Measurements from ENCODE around the gene OR6M1. TPM values are rescaled to one million over a fixed set of nuclear protein-coding genes. Genes with fewer than 3 reads are reported as not detected.

The OR6M1 gene
- polyA plus RNA-seq, 1 of the 3 experiments (the other 2 are of a cell fraction): not detected

- ChIA-PET CTCF (interaction anchor here (0.6 kb wide), 1 partner anchor 111 kb away, joined by 3 read pairs; no protein-coding TSS in a partner anchor), POLR2A (no interaction called here)
- WGBS (ENCODE audit: low lambda C conversion rate): 50% methylated on average over 1 of the region's 1 CpG
These were observed 9.9 kb downstream of the OR6M1 start for GRCh38 chr11:123796226-123796625.

More at GRCh38 chr11:123796226-123796625, 9.9 kb downstream of the OR6M1 start:
- Histone ChIP-seq H4K20me1 (ENCODE audit: insufficient read depth) (no peaks in the 10 kb centered on the region), H3K36me3 (replicated peaks in 1 of 2; ENCODE audit: control insufficient read depth in 1 of 2, insufficient read depth in 2 of 2, low read length in 1 of 2) (no peaks in the 10 kb centered on the region), H3K79me2 (ENCODE audit: insufficient read depth) (no peaks in the 10 kb centered on the region), H2AFZ (ENCODE audit: low read depth) (no peak overlapping the region), H3K9me2 (no peaks in the 10 kb centered on the region), H3K9ac (no peak overlapping the region), H3F3A (replicated peaks; ENCODE audit: insufficient read depth) (no peaks in the 10 kb centered on the region), H3K27me3 (ENCODE audit: insufficient read depth) (no peaks in the 10 kb centered on the region), H3K9me3 (no peaks in the 10 kb centered on the region), H3K4me1 (ENCODE audit: control insufficient read depth in 1 of 2, insufficient read depth in 2 of 2, low read depth in 1 of 2, low read length in 1 of 2) (no peaks in the 10 kb centered on the region), H3K4me3 (ENCODE audit: low read depth in 2 of 2, low read length in 1 of 2) (no peak overlapping the region), H3K27ac (ENCODE audit: low read depth in 2 of 2, low read length in 1 of 2) (no peak overlapping the region), H3K4me2 (no peak overlapping the region)
- TF ChIP-seq IRF3 (IDR thresholded peaks at IDR 0.05; ENCODE audit: low read depth, low read length) (no peak), GABPA (IDR thresholded peaks at IDR 0.05; ENCODE audit: low read depth) (no peak), TCF12 (IDR thresholded peaks at IDR 0.05) (no peak), PBX3 (IDR thresholded peaks at IDR 0.05) (no peak), RAD21 (IDR thresholded peaks at IDR 0.05; ENCODE audit: low read length) (no peak), ZBTB33 (IDR thresholded peaks at IDR 0.05; ENCODE audit: borderline replicate concordance, low read depth) (no peak), SMC3 (IDR thresholded peaks at IDR 0.05; ENCODE audit: low read depth, low read length) (no peak), POLR2AphosphoS5 (IDR thresholded peaks at IDR 0.05; ENCODE audit: low read depth, low read length) (no peak), TAF1 (IDR thresholded peaks at IDR 0.05; ENCODE audit: borderline replicate concordance, low read depth, low read length) (no peak), RXRA (IDR thresholded peaks at IDR 0.05; ENCODE audit: borderline replicate concordance, low read depth) (no peak), FOXM1 (IDR thresholded peaks at IDR 0.05; ENCODE audit: low read depth) (no peak), USF1 (IDR thresholded peaks at IDR 0.05; ENCODE audit: borderline replicate concordance, low read depth) (no peak), TEAD4 (IDR thresholded peaks at IDR 0.05; ENCODE audit: borderline replicate concordance, insufficient read depth) (no peak), REST (IDR thresholded peaks at IDR 0.05; ENCODE audit: low read depth, low read length) (no peak), RFX5 (IDR thresholded peaks at IDR 0.05; ENCODE audit: low read length) (no peak), YY1 (IDR thresholded peaks at IDR 0.05; ENCODE audit: low read depth) (no peak), MXI1 (IDR thresholded peaks at IDR 0.05; ENCODE audit: low read depth, low read length) (no peak)
- DNase-seq: no peak
